Fibroblast of villous mesenchyme (primary cell): Measurements from ENCODE around the gene RPAP3. TPM values are rescaled to one million over a fixed set of nuclear protein-coding genes. Genes with fewer than 3 reads are reported as not detected.

Experiments
- DNase-seq: peaks from one replicate; pipeline ENCODE4 v3.0.0-alpha.2; 2010; ENCODE audit warnings: low read depth
- H3K4me3 ChIP-seq: 2 replicates; pipeline ENCODE4 v1.5.1; 2011; ENCODE audit warnings: low read depth, mild to moderate bottlenecking, low read length
- total RNA-seq: library from RNA; depleted of rRNA; stranded (reverse); fragments of >200 nt; gene quantifications from 2 replicates; pipeline ENCODE4 v1.2.3, GENCODE V29; 2012
- TF ChIP-seq, protein P1 (sequence below): IDR thresholded peaks from 2 replicates; pipeline ENCODE4 v1.5.1; 2012; ENCODE audit warnings: low read depth, mild to moderate bottlenecking, low read length; ENCODE audit not compliant: insufficient read depth

RPAP3 gene
- total RNA-seq, 1 donor: 26.3 TPM

GRCh38 chr12:47634127-47634526, 71.7 kb downstream of the RPAP3 start:
- no peak overlapping the region for H3K4me3 ChIP-seq
- no peak for DNase-seq
- TF ChIP-seq, protein P1, sequence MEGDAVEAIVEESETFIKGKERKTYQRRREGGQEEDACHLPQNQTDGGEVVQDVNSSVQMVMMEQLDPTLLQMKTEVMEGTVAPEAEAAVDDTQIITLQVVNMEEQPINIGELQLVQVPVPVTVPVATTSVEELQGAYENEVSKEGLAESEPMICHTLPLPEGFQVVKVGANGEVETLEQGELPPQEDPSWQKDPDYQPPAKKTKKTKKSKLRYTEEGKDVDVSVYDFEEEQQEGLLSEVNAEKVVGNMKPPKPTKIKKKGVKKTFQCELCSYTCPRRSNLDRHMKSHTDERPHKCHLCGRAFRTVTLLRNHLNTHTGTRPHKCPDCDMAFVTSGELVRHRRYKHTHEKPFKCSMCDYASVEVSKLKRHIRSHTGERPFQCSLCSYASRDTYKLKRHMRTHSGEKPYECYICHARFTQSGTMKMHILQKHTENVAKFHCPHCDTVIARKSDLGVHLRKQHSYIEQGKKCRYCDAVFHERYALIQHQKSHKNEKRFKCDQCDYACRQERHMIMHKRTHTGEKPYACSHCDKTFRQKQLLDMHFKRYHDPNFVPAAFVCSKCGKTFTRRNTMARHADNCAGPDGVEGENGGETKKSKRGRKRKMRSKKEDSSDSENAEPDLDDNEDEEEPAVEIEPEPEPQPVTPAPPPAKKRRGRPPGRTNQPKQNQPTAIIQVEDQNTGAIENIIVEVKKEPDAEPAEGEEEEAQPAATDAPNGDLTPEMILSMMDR: no peak

DNA sequence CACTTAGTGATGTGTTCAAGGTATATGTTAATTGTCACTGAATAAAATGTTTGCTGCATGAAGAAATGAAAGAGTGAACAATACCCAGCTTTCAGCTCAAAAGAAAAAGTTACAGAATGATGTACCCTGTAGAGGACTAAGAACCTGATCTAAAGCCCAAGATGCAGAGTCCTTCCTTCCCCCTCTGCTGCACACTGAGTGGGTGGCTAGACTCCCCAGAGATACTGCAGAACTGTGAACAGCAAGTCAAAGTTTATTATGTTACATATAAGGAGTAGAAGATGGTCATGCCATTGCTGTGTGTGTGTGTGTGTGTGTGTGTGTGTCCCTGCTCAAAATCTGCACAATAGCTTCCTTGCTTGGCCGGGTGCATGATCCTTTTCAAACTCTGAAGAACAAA, 83.9 kb downstream of the RPAP3 start:
- no peak for DNase-seq
- H3K4me3 ChIP-seq: no peak overlapping the region
- TF ChIP-seq, protein P1: no peak

GRCh38 chr12:47617476-47617875, 88.4 kb downstream of the RPAP3 start:
- TF ChIP-seq, protein P1: no peak
- no peak for DNase-seq
- H3K4me3 ChIP-seq: no peak overlapping the region

- DNase-seq: no peak
Measured at GRCh38 chr12:47616440-47616839, 89.4 kb downstream of the RPAP3 start.

GRCh38 chr12:47615711-47616110, 90.1 kb downstream of the RPAP3 start:
- H3K4me3 ChIP-seq: no peak overlapping the region
- TF ChIP-seq, protein P1: no peak
- DNase-seq: no peak

More at GRCh38 chr12:47616440-47616839, 89.4 kb downstream of the RPAP3 start:
- TF ChIP-seq, protein P1: no peak
- no peak overlapping the region for H3K4me3 ChIP-seq

DNA sequence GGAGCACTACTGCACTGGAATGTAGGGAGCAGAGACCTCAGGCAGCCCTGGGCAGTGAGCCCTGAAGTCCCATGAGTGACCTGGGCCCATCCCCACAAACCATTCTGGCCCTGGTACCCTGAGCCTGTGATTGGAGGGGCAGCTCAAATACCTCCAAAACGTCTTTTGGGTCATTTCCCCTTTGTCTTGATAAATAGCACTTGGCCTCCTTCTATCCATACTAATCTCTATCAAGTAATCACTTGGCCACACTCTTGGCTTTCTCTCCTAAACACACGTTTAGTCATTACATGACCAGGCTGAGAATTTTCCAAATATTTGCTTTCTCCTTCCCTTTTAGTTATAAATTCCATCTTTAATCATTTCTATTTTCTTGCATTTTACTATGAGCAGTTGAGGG, 91.3 kb downstream of the RPAP3 start:
- H3K4me3 ChIP-seq: no peak overlapping the region
- TF ChIP-seq, protein P1: no peak
- DNase-seq: no peak

GRCh38 chr12:47612953-47613352, 92.9 kb downstream of the RPAP3 start:
- no peak overlapping the region for H3K4me3 ChIP-seq
- DNase-seq: no peak
- TF ChIP-seq, protein P1: no peak
